Ishikawa (cell line): ENCODE results near the gene RPS6KA2.

Experiments
- CEBPB ChIP-seq: IDR thresholded peaks from 2 replicates; pipeline ENCODE4 v1.6.1; 2012
- CREB1 ChIP-seq: IDR thresholded peaks from 2 replicates; pipeline ENCODE4 v1.6.1; 2012; ENCODE audit warnings: low read depth
- EGR1 ChIP-seq: IDR thresholded peaks from 2 replicates; pipeline ENCODE4 v1.6.1; 2012
- EP300 ChIP-seq: IDR thresholded peaks from 2 replicates; pipeline ENCODE4 v1.6.1; 2012; ENCODE audit warnings: borderline replicate concordance
- FOXM1 ChIP-seq: IDR thresholded peaks from 2 replicates; pipeline ENCODE4 v1.6.1; 2012; ENCODE audit warnings: low read depth, borderline replicate concordance
- NFIC ChIP-seq: IDR thresholded peaks from 2 replicates; pipeline ENCODE4 v1.6.1; 2012
- RAD21 ChIP-seq: IDR thresholded peaks from 2 replicates; pipeline ENCODE4 v1.6.1; 2012; ENCODE audit warnings: low read depth
- TAF1 ChIP-seq: IDR thresholded peaks from 2 replicates; pipeline ENCODE4 v1.6.1; 2012; ENCODE audit warnings: low read depth, mild to moderate bottlenecking
- TCF12 ChIP-seq: IDR thresholded peaks from 2 replicates; pipeline ENCODE4 v1.6.1; 2012; ENCODE audit warnings: low read depth
- TEAD4 ChIP-seq: IDR thresholded peaks from 2 replicates; pipeline ENCODE4 v1.6.1; 2012
- YY1 ChIP-seq: IDR thresholded peaks from 2 replicates; pipeline ENCODE4 v1.6.1; 2012; ENCODE audit warnings: low read depth
- ZBTB7A ChIP-seq: IDR thresholded peaks from 2 replicates; pipeline ENCODE4 v1.6.1; 2012; ENCODE audit warnings: low read depth
- TF ChIP-seq, protein P1 (sequence below): IDR thresholded peaks from 2 replicates; pipeline ENCODE4 v1.6.1; 2012
- TF ChIP-seq, protein P2 (sequence below): IDR thresholded peaks from 2 replicates; pipeline ENCODE4 v1.6.1; 2012; ENCODE audit warnings: low read depth, mild to moderate bottlenecking

Gene RPS6KA2

DNA sequence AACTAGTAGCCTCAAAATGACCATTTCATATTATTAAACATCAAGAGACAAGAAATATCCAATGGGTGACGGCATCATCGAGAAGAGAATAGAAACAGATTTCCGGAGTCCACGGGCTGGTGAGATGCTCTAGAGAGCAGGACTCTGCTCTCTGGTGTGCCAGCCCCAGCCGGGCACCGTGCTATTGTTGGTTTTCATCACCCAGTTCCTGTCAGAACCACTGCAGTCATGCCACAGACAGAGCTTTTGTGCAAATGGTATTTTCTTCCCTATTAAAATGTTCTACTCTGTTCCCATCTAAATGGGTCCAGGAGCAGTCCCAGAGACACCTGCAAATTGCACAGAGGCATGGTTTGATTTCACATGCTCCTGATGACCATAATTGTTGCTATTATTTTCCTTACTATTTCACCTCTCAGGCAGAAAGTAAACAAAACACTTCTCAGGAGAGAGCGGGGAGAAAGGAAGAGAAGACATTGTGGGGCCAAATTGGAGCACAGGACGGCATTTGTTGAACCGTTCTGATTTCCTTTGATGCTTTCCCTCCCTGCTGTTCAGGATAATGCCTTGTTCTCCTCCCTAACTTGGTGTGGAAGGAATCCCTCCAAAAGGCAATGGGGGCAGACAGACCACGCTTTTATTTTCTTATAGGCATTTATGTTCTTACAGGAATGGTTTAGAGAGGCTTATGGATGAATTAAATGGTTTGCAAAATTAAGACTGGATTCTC is 29.2 kb downstream of the RPS6KA2 start:
- no peak for TF ChIP-seq NFIC
- TF ChIP-seq TAF1: no peak
- no peak for TF ChIP-seq TEAD4
- TF ChIP-seq TCF12: no peak
- TF ChIP-seq YY1: no peak
- no peak for TF ChIP-seq EP300
- TF ChIP-seq, protein P1, sequence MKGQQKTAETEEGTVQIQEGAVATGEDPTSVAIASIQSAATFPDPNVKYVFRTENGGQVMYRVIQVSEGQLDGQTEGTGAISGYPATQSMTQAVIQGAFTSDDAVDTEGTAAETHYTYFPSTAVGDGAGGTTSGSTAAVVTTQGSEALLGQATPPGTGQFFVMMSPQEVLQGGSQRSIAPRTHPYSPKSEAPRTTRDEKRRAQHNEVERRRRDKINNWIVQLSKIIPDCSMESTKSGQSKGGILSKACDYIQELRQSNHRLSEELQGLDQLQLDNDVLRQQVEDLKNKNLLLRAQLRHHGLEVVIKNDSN: no peak
- TF ChIP-seq, protein P2, sequence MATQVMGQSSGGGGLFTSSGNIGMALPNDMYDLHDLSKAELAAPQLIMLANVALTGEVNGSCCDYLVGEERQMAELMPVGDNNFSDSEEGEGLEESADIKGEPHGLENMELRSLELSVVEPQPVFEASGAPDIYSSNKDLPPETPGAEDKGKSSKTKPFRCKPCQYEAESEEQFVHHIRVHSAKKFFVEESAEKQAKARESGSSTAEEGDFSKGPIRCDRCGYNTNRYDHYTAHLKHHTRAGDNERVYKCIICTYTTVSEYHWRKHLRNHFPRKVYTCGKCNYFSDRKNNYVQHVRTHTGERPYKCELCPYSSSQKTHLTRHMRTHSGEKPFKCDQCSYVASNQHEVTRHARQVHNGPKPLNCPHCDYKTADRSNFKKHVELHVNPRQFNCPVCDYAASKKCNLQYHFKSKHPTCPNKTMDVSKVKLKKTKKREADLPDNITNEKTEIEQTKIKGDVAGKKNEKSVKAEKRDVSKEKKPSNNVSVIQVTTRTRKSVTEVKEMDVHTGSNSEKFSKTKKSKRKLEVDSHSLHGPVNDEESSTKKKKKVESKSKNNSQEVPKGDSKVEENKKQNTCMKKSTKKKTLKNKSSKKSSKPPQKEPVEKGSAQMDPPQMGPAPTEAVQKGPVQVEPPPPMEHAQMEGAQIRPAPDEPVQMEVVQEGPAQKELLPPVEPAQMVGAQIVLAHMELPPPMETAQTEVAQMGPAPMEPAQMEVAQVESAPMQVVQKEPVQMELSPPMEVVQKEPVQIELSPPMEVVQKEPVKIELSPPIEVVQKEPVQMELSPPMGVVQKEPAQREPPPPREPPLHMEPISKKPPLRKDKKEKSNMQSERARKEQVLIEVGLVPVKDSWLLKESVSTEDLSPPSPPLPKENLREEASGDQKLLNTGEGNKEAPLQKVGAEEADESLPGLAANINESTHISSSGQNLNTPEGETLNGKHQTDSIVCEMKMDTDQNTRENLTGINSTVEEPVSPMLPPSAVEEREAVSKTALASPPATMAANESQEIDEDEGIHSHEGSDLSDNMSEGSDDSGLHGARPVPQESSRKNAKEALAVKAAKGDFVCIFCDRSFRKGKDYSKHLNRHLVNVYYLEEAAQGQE: no peak
- TF ChIP-seq RAD21: no peak
- TF ChIP-seq CEBPB: no peak

DNA sequence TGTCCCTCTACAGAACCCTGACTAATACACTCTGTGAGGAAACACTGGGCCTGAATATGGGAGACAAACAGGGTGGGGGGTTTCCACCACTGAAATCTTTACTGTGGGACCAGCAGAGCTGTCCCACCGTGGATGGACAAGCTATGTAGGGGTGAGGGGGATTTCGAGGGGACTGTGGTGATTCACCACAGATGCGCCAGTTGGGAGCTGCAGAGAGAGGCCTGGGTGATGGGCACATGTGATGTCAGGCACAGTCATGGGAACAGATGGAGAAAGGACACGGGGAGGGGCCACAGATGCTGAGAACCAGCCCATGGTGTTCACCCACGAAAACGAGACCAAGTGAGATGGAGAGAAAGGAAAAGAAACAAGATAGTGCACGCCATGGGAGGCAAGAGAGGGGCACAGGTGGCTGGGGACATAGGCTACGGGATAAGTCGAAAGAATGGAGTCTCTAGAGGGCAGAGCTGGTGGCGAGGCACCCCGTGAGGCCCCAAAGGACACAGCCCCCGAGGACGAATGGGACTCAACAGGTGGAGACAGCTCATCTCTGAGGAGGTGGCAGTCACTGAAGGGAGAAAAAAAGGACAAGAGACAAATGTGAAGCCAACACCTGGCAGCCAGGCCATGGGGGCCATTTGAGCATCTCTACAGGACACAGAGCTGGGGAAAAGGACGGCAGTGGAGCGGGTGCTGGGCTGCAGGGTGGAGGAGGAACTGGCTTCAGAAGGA is 30.1 kb downstream of the RPS6KA2 start:
- no peak for TF ChIP-seq YY1
- TF ChIP-seq EP300: no peak
- TF ChIP-seq CEBPB: no peak
- no peak for TF ChIP-seq NFIC
- TF ChIP-seq TAF1: no peak
- TF ChIP-seq TEAD4: no peak
- TF ChIP-seq, protein P1: no peak
- no peak for TF ChIP-seq ZBTB7A
- no peak for TF ChIP-seq FOXM1

DNA sequence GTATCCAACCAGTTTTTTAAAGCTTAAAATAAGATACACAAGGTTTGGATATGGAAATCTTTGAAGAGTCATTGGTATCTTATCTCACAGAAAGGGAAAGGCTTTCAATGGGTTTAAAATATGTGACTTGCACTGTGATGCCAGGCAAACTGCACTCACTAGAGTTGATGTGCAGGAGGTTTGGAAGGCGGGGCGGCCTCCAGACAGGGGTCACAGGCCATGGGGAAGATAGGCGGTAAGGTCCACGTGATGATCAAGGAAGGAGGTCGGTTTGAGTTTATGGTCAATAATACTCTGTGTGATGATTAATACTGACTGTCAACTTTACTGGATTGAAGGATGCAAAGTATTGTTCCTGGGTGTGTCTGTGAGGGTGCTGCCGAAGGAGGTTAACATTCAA is 31.1 kb downstream of the RPS6KA2 start:
- TF ChIP-seq, protein P1: no peak
- TF ChIP-seq EP300 (no peak), FOXM1 (no peak), ZBTB7A (no peak), TCF12 (no peak), EGR1 (no peak), TAF1 (no peak)
- TF ChIP-seq, protein P2: no peak

DNA sequence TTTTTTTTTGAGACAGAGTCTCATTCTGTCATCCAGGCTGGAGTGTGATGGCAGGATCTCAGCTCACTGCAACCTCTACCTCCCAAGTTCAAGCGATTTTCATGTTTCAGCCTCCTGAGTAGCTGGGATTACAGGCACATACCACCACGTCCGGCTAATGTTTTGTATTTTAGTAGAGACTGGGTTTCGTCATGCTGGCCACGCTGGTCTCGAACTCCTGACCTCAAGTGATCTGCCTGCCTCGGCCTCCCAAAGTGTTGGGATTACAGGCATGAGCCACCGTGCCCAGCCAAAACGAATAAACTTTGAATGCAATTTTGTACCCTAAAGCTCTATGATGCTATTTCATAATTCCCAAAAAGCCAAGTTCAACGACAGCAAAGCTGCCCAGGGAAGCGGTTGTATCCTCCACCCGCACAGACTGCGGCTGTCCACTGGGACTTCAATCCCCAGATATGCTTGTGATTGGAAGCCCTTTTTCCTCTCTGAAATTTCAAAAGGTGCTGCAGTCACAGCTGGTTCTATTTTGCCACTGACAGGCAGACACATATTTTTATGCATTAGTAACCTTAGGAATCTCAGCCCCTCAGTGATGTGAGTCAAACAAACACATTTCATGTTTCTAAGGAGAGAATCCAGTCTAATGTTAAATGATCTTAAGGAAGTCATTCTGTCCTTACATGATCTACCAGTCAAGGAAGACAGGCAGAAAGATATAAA is 31.8 kb downstream of the RPS6KA2 start:
- TF ChIP-seq YY1 (no peak), FOXM1 (no peak), TEAD4 (no peak), CREB1 (no peak), TCF12 (no peak), NFIC (no peak), TAF1 (no peak), CEBPB (no peak), EGR1 (no peak), EP300 (no peak)
- TF ChIP-seq, protein P2: no peak
- TF ChIP-seq, protein P1: no peak
